Measurements from ENCODE around the gene EML1. TPM values are rescaled to one million over a fixed set of nuclear protein-coding genes. Genes with fewer than 3 reads are reported as not detected.

EML1 gene
- total and polyA plus RNA-seq, 2 of the 13 experiments (the other 11 are each of a cell fraction or from before 2014, with no cell fraction given) = 0.59 to 1.7 TPM

DNA sequence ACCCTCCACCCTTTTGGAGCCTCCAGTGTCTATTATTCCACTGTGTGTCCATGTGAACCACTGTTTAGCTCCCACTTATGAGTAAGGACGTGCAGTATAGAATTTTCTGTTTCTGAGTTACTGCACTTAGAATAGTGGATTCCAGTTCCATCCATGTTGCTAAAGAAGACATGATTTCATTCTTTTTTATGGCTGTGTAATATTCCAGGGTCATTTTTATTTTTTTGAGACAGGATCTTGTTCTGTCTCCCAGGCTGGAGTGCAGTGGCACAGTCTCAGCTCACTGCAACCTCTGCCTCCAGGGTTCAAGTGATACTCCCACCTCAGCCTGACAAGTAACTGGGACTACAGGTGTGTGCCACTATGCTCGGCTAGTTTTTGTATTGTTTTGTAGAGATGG lies 31.6 kb downstream of the EML1 start:
- ChIA-PET POLR2A (no interaction called here), CTCF (ENCODE audit: low intra/inter-chr PET ratio, low total read pairs) (no interaction called here)
- no peak for ATAC-seq
- no TSS peak for BruUV-seq (replicated peaks)
- Histone ChIP-seq H3K27ac (ENCODE audit: extremely low read length, insufficient read depth, low read length) (no peak overlapping the region), H3K27me3 (ENCODE audit: control insufficient read depth in 1 of 2, insufficient read depth in 2 of 2, low read length in 2 of 2) (no peaks in the 10 kb centered on the region), H2AFZ (ENCODE audit: low read length) (no peak overlapping the region), H3K9ac (ENCODE audit: insufficient read depth, low read depth, low read length) (no peak overlapping the region), H3K4me1 (ENCODE audit: insufficient read depth, low read length) (no peaks in the 10 kb centered on the region), H3K4me3 (replicated peaks in 1 of 3; ENCODE audit: insufficient read depth in 1 of 3, low read depth in 2 of 3, low read length in 3 of 3) (no peak overlapping the region), H3K36me3 (replicated peaks in 1 of 2; ENCODE audit: control insufficient read depth in 1 of 2, insufficient read depth in 2 of 2, low read length in 2 of 2) (no peaks in the 10 kb centered on the region), H3K9me3 (ENCODE audit: low read length) (no peaks in the 10 kb centered on the region), H3K4me2 (ENCODE audit: low read depth, low read length) (no peak overlapping the region), H4K20me1 (ENCODE audit: insufficient read depth, low read length) (no peaks in the 10 kb centered on the region), H3K79me2 (ENCODE audit: insufficient read depth, low read length) (no peaks in the 10 kb centered on the region)
- DNase-seq (ENCODE audit: low spot score) = no peak
- no peak for FAIRE-seq
- in situ Hi-C loops (cut with HindIII; ENCODE audit: extremely low pct_ligation_motif_present, low pct_unique_long_range_greater_than_20kb) = no loop called here
- TF ChIP-seq ZNF776 (CRISPR knock-in tag; IDR thresholded peaks at IDR 0.05) = no peak
- TF ChIP-seq, protein P1, sequence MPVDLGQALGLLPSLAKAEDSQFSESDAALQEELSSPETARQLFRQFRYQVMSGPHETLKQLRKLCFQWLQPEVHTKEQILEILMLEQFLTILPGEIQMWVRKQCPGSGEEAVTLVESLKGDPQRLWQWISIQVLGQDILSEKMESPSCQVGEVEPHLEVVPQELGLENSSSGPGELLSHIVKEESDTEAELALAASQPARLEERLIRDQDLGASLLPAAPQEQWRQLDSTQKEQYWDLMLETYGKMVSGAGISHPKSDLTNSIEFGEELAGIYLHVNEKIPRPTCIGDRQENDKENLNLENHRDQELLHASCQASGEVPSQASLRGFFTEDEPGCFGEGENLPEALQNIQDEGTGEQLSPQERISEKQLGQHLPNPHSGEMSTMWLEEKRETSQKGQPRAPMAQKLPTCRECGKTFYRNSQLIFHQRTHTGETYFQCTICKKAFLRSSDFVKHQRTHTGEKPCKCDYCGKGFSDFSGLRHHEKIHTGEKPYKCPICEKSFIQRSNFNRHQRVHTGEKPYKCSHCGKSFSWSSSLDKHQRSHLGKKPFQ (CRISPR knock-in tag; IDR thresholded peaks at IDR 0.05; ENCODE audit: insufficient replicate concordance) = no peak
- no peak for TF ChIP-seq ZSCAN12 (CRISPR knock-in tag; IDR thresholded peaks at IDR 0.05)
- no peak for TF ChIP-seq BCL3 (CRISPR knock-in tag; IDR thresholded peaks at IDR 0.05)
- no peak for TF ChIP-seq TGIF2 (CRISPR knock-in tag; IDR thresholded peaks at IDR 0.05)
- TF ChIP-seq ZNF577 (CRISPR knock-in tag; IDR thresholded peaks at IDR 0.05; ENCODE audit: borderline replicate concordance, low read depth) = no peak
- WGBS (ENCODE audit: low lambda C conversion rate) = 51% methylated on average over 2 of the region's 2 CpGs
- intact Hi-C loops (cut with micrococcal nuclease; ENCODE audit: unreplicated experiment) = no loop called here

- Histone ChIP-seq H3K4me3 (replicated peaks in 1 of 3; ENCODE audit: insufficient read depth in 1 of 3, low read depth in 2 of 3, low read length in 3 of 3) (no peak overlapping the region), H2AFZ (ENCODE audit: low read length) (no peak overlapping the region), H3K27ac (ENCODE audit: extremely low read length, insufficient read depth, low read length) (no peak overlapping the region), H3K27me3 (ENCODE audit: control insufficient read depth in 1 of 2, insufficient read depth in 2 of 2, low read length in 2 of 2) (no peaks in the 10 kb centered on the region), H3K4me1 (ENCODE audit: insufficient read depth, low read length) (no peaks in the 10 kb centered on the region), H4K20me1 (ENCODE audit: insufficient read depth, low read length) (no peaks in the 10 kb centered on the region), H3K9ac (ENCODE audit: insufficient read depth, low read depth, low read length) (no peak overlapping the region), H3K36me3 (replicated peaks in 1 of 2; ENCODE audit: control insufficient read depth in 1 of 2, insufficient read depth in 2 of 2, low read length in 2 of 2) (no peaks in the 10 kb centered on the region), H3K79me2 (ENCODE audit: insufficient read depth, low read length) (no peaks in the 10 kb centered on the region), H3K9me3 (ENCODE audit: low read length) (no peaks in the 10 kb centered on the region), H3K4me2 (ENCODE audit: low read depth, low read length) (no peak overlapping the region)
- POLR2A ChIA-PET = no interaction called here
- WGBS (ENCODE audit: low lambda C conversion rate) = 82% methylated on average over 2 of the region's 2 CpGs
- DNase-seq (ENCODE audit: low spot score) (no peak), FAIRE-seq (no peak), ATAC-seq (no peak)
- no TSS peak for BruUV-seq (replicated peaks)
- TF ChIP-seq ZBTB3 (CRISPR knock-in tag; IDR thresholded peaks at IDR 0.05; ENCODE audit: borderline replicate concordance, low read depth) = no peak
- TF ChIP-seq ARID4A (CRISPR knock-in tag; IDR thresholded peaks at IDR 0.05; ENCODE audit: borderline replicate concordance) = no peak
- CTCF ChIA-PET (ENCODE audit: low intra/inter-chr PET ratio, low total read pairs) = no interaction called here
- intact Hi-C loops (cut with micrococcal nuclease; ENCODE audit: unreplicated experiment) = no loop called here
- in situ Hi-C loops (cut with HindIII; ENCODE audit: extremely low pct_ligation_motif_present, low pct_unique_long_range_greater_than_20kb) = no loop called here
These were observed 36.2 kb downstream of the EML1 start for GRCh38 chr14:99829450-99829849.
